Measurements from ENCODE around the gene ST6GALNAC6. TPM values are rescaled to one million over a fixed set of nuclear protein-coding genes. Genes with fewer than 3 reads are reported as not detected.

The ST6GALNAC6 gene
- polyA plus RNA-seq, 1 experiment: 40.6 TPM

- CTCF ChIA-PET: interaction anchor here (1.0 to 1.2 kb wide), 3 partner anchors 45 to 141 kb away, joined by 3 to 4 read pairs (median 4); partner anchors contain the start of gene TOR2A
- no peaks in the 10 kb centered on the region for H3K27me3 ChIP-seq (ENCODE audit: control insufficient read depth, insufficient read depth, low read length)
- no peak for DNase-seq (ENCODE audit: low read depth, low spot score)
- H3K4me3 ChIP-seq (ENCODE audit: low read depth, low read length): peak overlapping the region; percentile 20; the same call in 1 of the 2 replicates
- POLR2A ChIA-PET: interaction anchor here (0.5 to 1.3 kb wide), 4 partner anchors 21 to 152 kb away, joined by 3 to 4 read pairs (median 4); no protein-coding TSS in a partner anchor
- no peaks in the 10 kb centered on the region; the same call in 1 of the 2 replicates for H3K9me3 ChIP-seq (ENCODE audit: control insufficient read depth, insufficient read depth, low read length)
- no peak for TF ChIP-seq CTCF (IDR thresholded peaks at IDR 0.05; ENCODE audit: low read depth, low read length)
- no peak overlapping the region for H3K27ac ChIP-seq (ENCODE audit: low read depth, low read length)
Observed at GRCh38 chr9:127876026-127876763, 23.2 kb downstream of the ST6GALNAC6 start.

- peak overlapping the region; percentile 20; the same call in 1 of the 2 replicates for H3K4me3 ChIP-seq (ENCODE audit: low read depth, low read length)
- ChIA-PET POLR2A (no interaction called here), CTCF (interaction anchor here (0.6 to 1.2 kb wide), 2 partner anchors 116 to 140 kb away, joined by 4 read pairs; partner anchors contain the start of gene TOR2A)
- TF ChIP-seq CTCF (IDR thresholded peaks at IDR 0.05; ENCODE audit: low read depth, low read length): no peak
- DNase-seq (ENCODE audit: low read depth, low spot score): no peak
- no peaks in the 10 kb centered on the region for H3K27me3 ChIP-seq (ENCODE audit: control insufficient read depth, insufficient read depth, low read length)
- no peaks in the 10 kb centered on the region; the same call in 1 of the 2 replicates for H3K9me3 ChIP-seq (ENCODE audit: control insufficient read depth, insufficient read depth, low read length)
- H3K27ac ChIP-seq (ENCODE audit: low read depth, low read length): no peak overlapping the region
Observed at GRCh38 chr9:127875306-127875966, 24.0 kb downstream of the ST6GALNAC6 start.

GRCh38 chr9:127874301-127875221 is 24.8 kb downstream of the ST6GALNAC6 start:
- TF ChIP-seq CTCF (IDR thresholded peaks at IDR 0.05; ENCODE audit: low read depth, low read length): no peak
- no peak for DNase-seq (ENCODE audit: low read depth, low spot score)
- POLR2A ChIA-PET: interaction anchor here (0.6 to 2.5 kb wide), 4 partner anchors 11 to 114 kb away, joined by 3 to 5 read pairs (median 4); no protein-coding TSS in a partner anchor
- CTCF ChIA-PET: interaction anchor here (0.6 to 1.2 kb wide), 5 partner anchors 47 to 140 kb away, joined by 3 to 5 read pairs (median 4); partner anchors contain the start of genes CDK9 and TOR2A
- Histone ChIP-seq H3K9me3 (ENCODE audit: control insufficient read depth, insufficient read depth, low read length) (no peaks in the 10 kb centered on the region; the same call in 1 of the 2 replicates), H3K27ac (ENCODE audit: low read depth, low read length) (no peak overlapping the region), H3K27me3 (ENCODE audit: control insufficient read depth, insufficient read depth, low read length) (no peaks in the 10 kb centered on the region), H3K4me3 (ENCODE audit: low read depth, low read length) (no peak overlapping the region)

- no peaks in the 10 kb centered on the region for H3K27me3 ChIP-seq (ENCODE audit: control insufficient read depth, insufficient read depth, low read length)
- DNase-seq (ENCODE audit: low read depth, low spot score): no peak
- no peaks in the 10 kb centered on the region; the same call in 1 of the 2 replicates for H3K9me3 ChIP-seq (ENCODE audit: control insufficient read depth, insufficient read depth, low read length)
- POLR2A ChIA-PET: interaction anchor here (0.6 to 2.5 kb wide), 4 partner anchors 11 to 113 kb away, joined by 3 to 5 read pairs (median 4); no protein-coding TSS in a partner anchor
- H3K27ac ChIP-seq (ENCODE audit: low read depth, low read length): no peak overlapping the region
- no peak overlapping the region for H3K4me3 ChIP-seq (ENCODE audit: low read depth, low read length)
- CTCF ChIA-PET: interaction anchor here (0.6 to 1.1 kb wide), 3 partner anchors 48 to 132 kb away, joined by 3 to 5 read pairs (median 3); partner anchors contain the start of gene CDK9
- TF ChIP-seq CTCF (IDR thresholded peaks at IDR 0.05; ENCODE audit: low read depth, low read length): no peak
Observed at GRCh38 chr9:127873886-127874285, 25.5 kb downstream of the ST6GALNAC6 start.
